ENCODE data around the gene EDIL3.

- TF ChIP-seq POLR2AphosphoS5 (IDR thresholded peaks at IDR 0.05; ENCODE audit: low read depth, low read length) (no peak), TAF1 (IDR thresholded peaks at IDR 0.05; ENCODE audit: borderline replicate concordance, insufficient read depth, low read length) (no peak), REST (IDR thresholded peaks at IDR 0.05; ENCODE audit: insufficient read depth in 1 of 2, low read depth in 2 of 2, low read length in 2 of 2) (no peak), SIN3A (IDR thresholded peaks at IDR 0.05; ENCODE audit: borderline replicate concordance, insufficient read depth, low read length) (no peak), FOXP2 (optimal IDR thresholded peaks at IDR 0.05; ENCODE audit: borderline replicate concordance, extremely low read depth, extremely low read length, insufficient read depth) (no peak)
These were observed 460.5 kb downstream of the EDIL3 start for GRCh38 chr5:83924171-83924570.

Measured in PFSK-1 (cell line).